Muscle layer of colon (tissue), 2 donors: ENCODE data around the gene TTC9B.

Experiments used
- H3K27ac ChIP-seq: one replicate; pipeline ENCODE4 v1.7.0; 2013; ENCODE audit warnings: low read depth, mild to moderate bottlenecking, low read length, moderate library complexity
- H3K27me3 ChIP-seq, 2 donors: one replicate each; pipeline ENCODE4 v1.7.0; 2013; ENCODE audit warnings: low read length in 2 of 2, mild to moderate bottlenecking in 2 of 2; ENCODE audit not compliant: insufficient read depth in 2 of 2, control insufficient read depth in 1 of 2
- H3K36me3 ChIP-seq: one replicate; pipeline ENCODE4 v1.7.0; 2013; ENCODE audit warnings: mild to moderate bottlenecking, low read length; ENCODE audit not compliant: insufficient read depth
- H3K4me1 ChIP-seq: one replicate; pipeline ENCODE4 v1.7.0; 2013; ENCODE audit warnings: mild to moderate bottlenecking, low read length; ENCODE audit not compliant: insufficient read depth
- H3K4me3 ChIP-seq, 2 donors: one replicate each; pipeline ENCODE4 v1.7.0; 2013; ENCODE audit warnings: low read length in 2 of 2, low read depth in 1 of 2, mild to moderate bottlenecking in 1 of 2, moderate library complexity in 1 of 2
- H3K9ac ChIP-seq: one replicate; pipeline ENCODE4 v1.7.0; 2013; ENCODE audit warnings: low read length
- H3K9me3 ChIP-seq: one replicate; pipeline ENCODE4 v1.7.0; 2013; ENCODE audit warnings: mild to moderate bottlenecking, low read length
- donor health status: abdominal sarcoma.
- donor health status: Adenocarcinoma of cecum.

The TTC9B gene

DNA sequence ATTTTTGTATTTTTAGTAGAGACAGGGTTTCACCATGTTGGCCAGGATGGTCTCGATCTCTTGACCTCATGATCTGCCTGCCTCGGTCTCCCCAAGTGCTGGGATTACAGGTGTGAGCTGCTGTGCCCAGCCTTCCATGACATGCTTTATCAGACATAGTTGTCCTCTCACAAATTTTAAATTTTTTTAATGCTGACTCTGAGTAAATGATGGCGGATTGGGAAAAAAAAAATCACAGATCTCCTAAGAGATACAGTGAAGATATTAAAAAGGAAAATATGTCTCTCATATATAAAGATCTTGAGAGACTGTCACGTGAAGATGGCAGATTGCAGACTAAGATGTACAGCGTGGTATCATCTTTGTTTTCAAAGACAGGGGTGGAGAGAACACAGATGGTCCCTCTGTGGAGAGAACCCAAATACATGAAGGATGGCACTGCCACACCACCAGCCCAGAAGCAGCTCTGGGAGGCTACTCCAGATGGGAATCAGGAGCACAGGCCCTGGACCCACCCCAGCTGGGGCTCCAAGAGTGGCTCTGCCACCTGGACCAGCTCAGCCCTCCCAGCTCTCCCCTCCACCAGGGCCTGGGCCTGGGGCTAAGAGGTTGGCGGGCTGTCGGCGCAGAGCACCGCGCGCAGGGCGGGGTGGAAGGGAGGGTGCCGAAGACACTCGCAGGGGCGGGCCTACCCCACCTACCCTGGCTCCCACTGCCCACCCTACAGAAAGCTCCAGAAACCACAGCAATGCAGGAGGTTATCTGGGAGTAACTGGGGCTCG lies 28.3 kb upstream of the TTC9B start:
- no peak overlapping the region for H3K9ac ChIP-seq
- no peak overlapping the region for H3K4me3 ChIP-seq
- no peaks in the 10 kb centered on the region for H3K27me3 ChIP-seq
- H3K36me3 ChIP-seq, result peaks cover 9% of the 10 kb centered on the region
- H3K9me3 ChIP-seq, result no peaks in the 10 kb centered on the region
- no peak overlapping the region for H3K27ac ChIP-seq
- H3K4me1 ChIP-seq, result no peaks in the 10 kb centered on the region

DNA sequence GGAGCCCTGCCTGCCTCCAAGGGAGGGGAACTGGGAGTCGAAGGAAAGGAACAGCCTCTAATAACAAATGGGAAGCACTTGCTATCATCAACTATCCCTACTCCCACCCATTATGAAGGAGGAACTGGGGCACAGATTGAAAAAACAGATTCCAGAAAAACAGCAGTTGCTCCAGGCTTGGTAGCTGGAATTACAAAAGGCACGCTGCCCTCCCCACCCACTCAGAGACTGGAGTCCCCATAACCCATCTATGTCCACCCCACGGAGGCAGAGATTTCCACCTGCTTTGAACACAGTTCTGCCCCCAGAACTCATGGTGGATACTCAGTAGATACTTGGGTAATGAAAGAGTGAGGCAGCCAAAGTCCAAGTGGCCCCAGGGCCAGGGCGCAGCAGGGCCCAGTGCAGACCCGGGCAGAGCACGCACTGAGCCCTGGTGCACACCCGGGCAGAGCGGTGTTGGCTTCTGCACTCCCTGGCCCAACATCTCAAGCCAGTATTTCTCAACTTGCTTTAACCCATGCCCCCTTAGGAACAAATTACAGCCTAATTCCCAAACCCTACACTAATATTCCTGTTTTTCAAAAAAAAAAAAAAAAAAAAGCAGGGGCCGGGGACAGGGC lies 27.4 kb upstream of the TTC9B start:
- Histone ChIP-seq H3K27ac (no peak overlapping the region), H3K9ac (no peak overlapping the region), H3K4me1 (no peaks in the 10 kb centered on the region), H3K36me3 (peaks cover 18% of the 10 kb centered on the region), H3K27me3 (no peaks in the 10 kb centered on the region), H3K9me3 (no peaks in the 10 kb centered on the region), H3K4me3 (no peak overlapping the region)

DNA sequence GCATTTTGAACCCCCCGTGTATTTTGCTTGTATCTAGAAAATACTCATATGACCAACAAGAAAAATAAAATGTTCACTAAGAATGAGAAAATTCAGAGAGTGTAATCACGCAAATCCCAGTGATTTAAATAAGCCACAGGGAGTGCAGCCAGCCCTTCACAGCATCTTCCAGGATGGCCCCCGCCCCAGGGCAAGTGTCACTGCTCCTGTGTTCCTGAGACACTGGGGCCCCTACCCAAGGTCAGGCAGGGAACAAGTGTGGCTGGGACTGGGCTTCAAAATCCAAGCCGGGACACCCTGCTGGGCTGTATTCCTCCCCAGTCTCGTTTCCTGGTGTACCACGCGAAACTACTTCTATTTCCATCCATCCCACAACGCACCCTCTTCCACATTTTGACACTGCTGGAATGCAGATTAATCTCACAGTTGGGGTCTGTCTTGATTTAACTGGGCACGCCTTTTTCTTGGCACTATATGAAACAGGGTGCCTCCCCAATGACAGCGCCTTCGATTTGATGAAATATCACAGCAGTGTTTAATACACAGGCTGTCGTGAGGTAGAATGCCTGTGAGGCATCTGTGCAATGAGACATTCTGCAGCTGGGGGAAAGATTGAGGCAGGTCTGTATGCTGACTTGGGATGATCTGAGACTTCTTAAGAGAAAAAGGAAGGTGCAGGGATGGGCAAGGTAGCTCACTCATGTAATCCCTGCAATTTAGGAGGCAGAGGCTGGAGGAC lies 26.6 kb upstream of the TTC9B start:
- Histone ChIP-seq H3K4me1 (no peaks in the 10 kb centered on the region), H3K27me3 (no peaks in the 10 kb centered on the region), H3K9ac (no peak overlapping the region), H3K36me3 (peaks cover 26% of the 10 kb centered on the region), H3K9me3 (no peaks in the 10 kb centered on the region), H3K4me3 (no peak overlapping the region), H3K27ac (no peak overlapping the region)

DNA sequence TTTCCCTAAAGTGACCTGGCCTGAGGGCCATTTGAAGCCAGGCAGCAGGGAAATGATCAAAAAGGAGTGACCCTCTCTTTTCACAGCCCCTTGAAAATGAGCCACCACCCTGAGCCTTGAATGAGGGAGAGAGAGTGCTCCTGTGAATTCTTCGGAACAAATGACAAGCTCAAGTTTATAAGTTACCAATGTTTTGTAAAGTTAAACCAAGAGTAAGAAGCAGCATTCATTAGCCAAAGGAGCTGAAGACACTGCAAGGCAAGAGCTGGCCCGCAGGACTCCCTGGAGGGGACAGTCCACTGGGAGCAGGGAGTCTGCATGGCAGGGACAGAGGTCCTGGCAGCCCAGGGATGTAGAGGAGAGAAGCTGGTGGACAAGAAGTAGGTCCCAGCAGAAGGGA lies 25.0 kb upstream of the TTC9B start:
- Histone ChIP-seq H3K9ac (no peak overlapping the region), H3K27ac (no peak overlapping the region), H3K4me3 (no peak overlapping the region), H3K36me3 (peaks cover 41% of the 10 kb centered on the region), H3K4me1 (no peaks in the 10 kb centered on the region), H3K9me3 (no peaks in the 10 kb centered on the region), H3K27me3 (no peaks in the 10 kb centered on the region)

DNA sequence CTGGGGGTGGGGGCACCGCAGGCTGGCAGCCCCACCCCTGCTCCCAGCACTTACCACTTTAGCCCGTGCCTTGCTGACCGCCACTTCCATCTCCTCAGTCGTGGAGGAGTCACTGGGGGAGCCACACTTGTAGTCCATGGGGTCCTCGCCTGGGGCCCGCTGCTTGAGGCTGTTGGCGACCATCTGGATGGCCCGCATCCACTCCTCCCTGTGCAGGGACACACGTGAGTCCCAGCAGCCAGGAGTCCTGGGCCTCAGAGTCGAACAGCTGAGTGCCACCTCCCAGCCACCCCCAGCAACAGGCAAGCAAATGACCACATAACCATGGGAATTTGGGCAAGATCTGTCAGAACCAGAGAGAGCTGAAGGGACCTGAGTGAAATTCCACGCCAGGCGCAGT lies 24.3 kb upstream of the TTC9B start:
- Histone ChIP-seq H3K4me1 (no peaks in the 10 kb centered on the region), H3K36me3 (peaks cover 47% of the 10 kb centered on the region), H3K27ac (no peak overlapping the region), H3K27me3 (no peaks in the 10 kb centered on the region), H3K9me3 (no peaks in the 10 kb centered on the region), H3K4me3 (no peak overlapping the region), H3K9ac (no peak overlapping the region)

DNA sequence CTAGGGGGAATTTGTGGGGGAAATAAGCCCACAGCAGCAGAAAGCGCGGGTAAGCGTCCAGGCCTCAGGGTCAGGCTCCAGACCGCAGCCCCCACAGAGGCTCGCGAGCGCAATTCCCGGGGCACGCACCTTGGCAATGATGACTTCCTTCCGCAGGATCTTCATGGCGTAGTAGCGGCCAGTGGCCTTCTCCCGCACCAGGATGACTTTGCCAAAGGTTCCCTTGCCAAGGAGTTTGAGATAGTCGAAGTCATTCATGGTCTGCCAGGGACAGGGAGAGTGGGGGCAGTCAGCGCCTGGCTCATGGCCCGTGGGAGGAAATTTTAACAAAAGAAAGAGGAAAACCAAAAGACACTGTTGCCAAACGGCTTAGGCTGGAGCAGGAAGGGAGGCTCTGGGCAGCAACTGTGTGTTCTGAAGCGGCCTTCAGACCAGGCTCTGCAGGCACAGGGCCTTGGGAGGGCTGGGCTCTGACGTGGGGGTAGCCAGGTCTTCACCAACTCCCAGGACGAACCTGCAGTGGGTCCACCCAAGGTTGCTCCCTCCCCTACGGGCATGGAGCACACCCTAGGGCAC lies 23.7 kb upstream of the TTC9B start:
- Histone ChIP-seq H3K36me3 (peaks cover 50% of the 10 kb centered on the region), H3K27me3 (no peaks in the 10 kb centered on the region), H3K4me1 (no peaks in the 10 kb centered on the region), H3K9ac (no peak overlapping the region), H3K27ac (no peak overlapping the region), H3K9me3 (no peaks in the 10 kb centered on the region), H3K4me3 (no peak overlapping the region)

DNA sequence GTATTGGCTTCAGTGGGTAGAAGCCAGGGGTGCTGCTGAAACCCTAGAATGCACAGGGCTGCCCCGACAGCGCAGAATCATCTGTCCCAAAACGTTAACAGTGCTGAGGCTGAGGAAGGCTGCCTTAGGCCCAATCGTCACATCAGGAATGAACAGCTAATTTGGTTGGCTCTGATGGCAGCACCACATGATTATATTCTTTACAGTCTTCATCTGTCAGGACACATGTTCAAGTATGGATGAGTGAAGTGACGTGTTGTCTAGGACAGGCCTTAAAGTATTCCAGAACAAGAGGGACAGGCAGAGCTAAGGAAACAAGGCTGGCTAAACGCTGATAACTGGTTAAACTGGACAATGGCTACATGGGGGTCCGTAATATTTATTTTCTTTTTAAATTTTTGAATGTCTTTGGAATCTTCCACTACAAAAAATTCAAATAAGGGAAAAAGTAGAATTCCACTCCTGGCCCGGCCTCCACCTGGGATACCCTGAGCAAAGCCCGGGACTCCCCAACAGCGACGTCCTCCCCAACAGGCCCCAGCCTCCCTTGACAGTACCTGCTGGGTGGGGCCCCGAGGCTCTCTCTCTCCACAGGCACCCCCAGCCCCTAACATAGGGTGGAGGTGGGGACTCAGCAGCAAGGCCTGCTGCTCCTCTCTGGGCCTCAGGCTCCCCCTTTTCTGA lies 23.1 kb upstream of the TTC9B start:
- Histone ChIP-seq H3K4me3 (no peak overlapping the region), H3K4me1 (no peaks in the 10 kb centered on the region), H3K36me3 (peaks cover 56% of the 10 kb centered on the region), H3K9me3 (no peaks in the 10 kb centered on the region), H3K9ac (no peak overlapping the region), H3K27me3 (no peaks in the 10 kb centered on the region), H3K27ac (no peak overlapping the region)

DNA sequence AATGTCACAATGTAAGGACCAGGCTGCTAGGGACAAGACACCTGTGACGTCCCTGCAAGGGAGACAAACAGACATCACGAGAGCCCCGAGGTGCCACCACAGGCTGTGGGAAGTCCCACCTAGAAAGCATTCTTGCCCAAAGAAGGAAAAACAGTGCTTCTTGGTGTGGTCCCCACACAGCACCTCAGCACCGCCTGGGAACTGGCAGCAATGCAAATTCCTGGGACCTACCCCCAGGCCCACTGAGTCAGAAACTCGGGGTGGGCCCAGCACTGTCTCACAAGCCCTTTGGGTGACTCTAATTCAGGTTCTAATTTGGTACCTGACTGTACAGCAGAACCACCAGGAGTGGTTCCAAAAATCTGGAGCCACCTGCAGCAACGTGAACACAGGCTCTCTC lies 22.1 kb upstream of the TTC9B start:
- Histone ChIP-seq H3K27ac (no peak overlapping the region), H3K27me3 (no peaks in the 10 kb centered on the region), H3K4me1 (no peaks in the 10 kb centered on the region), H3K36me3 (peaks cover 66% of the 10 kb centered on the region), H3K9ac (no peak overlapping the region), H3K4me3 (no peak overlapping the region), H3K9me3 (no peaks in the 10 kb centered on the region)

DNA sequence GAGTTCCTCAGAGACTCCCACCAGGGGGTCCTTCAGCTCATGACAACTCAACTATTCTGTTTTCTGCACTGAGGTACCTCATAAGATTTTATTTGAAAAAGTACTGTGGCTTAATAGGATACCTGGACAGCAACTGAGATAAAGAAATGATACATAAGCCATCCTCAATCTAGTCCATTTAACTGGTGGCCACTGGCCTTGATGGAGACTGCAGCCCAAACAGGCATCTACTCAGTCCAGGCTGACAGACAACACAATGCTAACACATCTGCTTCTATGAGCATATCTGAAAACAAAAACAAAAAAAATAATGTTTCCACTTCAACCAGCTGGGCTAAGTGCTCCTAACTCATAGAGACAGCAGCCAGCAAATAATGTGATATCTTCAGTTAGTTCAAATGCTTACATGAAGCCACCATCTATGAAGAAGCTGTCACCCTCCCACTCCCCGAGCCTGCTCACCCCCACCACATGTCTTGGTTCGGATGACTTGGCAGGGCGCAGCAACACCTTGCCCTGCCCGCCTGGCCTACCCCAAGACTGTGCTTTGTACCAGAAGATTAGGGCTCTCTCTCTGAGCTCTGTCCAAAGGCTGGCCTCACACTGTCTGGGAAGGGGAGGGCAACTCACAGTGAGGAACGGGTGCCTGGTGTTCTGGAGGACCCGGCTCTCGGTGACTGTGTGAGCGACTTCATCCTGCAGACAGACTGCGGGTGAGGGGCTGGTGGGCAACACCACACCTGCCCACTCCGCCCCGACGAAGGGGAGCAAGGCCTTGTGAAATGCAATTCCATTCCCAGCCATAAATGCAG lies 21.4 kb upstream of the TTC9B start:
- H3K4me1 ChIP-seq, result no peaks in the 10 kb centered on the region
- no peak overlapping the region for H3K9ac ChIP-seq
- H3K27me3 ChIP-seq, result no peaks in the 10 kb centered on the region
- peaks cover 73% of the 10 kb centered on the region for H3K36me3 ChIP-seq
- H3K27ac ChIP-seq, result no peak overlapping the region
- no peaks in the 10 kb centered on the region for H3K9me3 ChIP-seq
- H3K4me3 ChIP-seq, result no peak overlapping the region

DNA sequence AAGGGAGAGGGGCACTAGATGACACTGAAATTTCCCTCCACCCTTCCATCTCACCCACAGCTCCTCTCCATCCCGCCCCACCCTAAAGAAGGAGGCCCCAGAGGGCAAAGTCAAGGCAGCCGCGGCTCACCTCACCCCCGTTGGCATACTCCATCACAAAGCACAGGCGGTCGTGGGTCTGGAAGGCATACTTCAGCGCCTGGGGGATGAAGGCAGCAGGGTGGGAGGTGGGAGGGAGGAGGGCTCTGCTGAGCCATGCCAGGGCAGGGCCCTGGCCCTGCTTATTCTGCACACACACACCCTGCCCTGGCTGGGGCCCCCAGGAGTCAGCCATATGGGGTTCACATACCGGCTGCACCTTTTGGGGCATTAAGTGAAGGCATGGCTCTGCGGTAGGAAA lies 20.6 kb upstream of the TTC9B start:
- no peak overlapping the region for H3K9ac ChIP-seq
- no peaks in the 10 kb centered on the region for H3K9me3 ChIP-seq
- no peaks in the 10 kb centered on the region for H3K4me1 ChIP-seq
- H3K27ac ChIP-seq, result no peak overlapping the region
- no peak overlapping the region for H3K4me3 ChIP-seq
- H3K36me3 ChIP-seq, result peaks cover 80% of the 10 kb centered on the region
- H3K27me3 ChIP-seq, result no peaks in the 10 kb centered on the region
